ENCODE data around the gene WHRN.

Gene WHRN

GRCh38 chr9:114469091-114469853 is 36.0 kb downstream of the WHRN start:
- no peak for DNase-seq

- no peak for DNase-seq
These were observed 37.4 kb downstream of the WHRN start for GRCh38 chr9:114467910-114468309.

GRCh38 chr9:114467226-114467750 is 38.0 kb downstream of the WHRN start:
- no peak for DNase-seq

- no peak for DNase-seq
These were observed 39.1 kb downstream of the WHRN start for GRCh38 chr9:114465906-114466900.

- DNase-seq = no peak
These were observed 39.9 kb downstream of the WHRN start for GRCh38 chr9:114465417-114465816.

- DNase-seq = no peak
These were observed 40.8 kb downstream of the WHRN start for GRCh38 chr9:114464281-114465051.

GRCh38 chr9:114462791-114463190 is 42.5 kb downstream of the WHRN start:
- DNase-seq = no peak

- no peak for DNase-seq
These were observed 43.8 kb downstream of the WHRN start for GRCh38 chr9:114461468-114461867.

GRCh38 chr9:114460513-114461199 is 44.6 kb downstream of the WHRN start:
- no peak for DNase-seq

- DNase-seq = no peak
These were observed 45.8 kb downstream of the WHRN start for GRCh38 chr9:114459464-114459863.

- DNase-seq = no peak
These were observed 48.3 kb downstream of the WHRN start for GRCh38 chr9:114456929-114457328.

GRCh38 chr9:114454652-114455051 is 50.6 kb downstream of the WHRN start:
- no peak for DNase-seq

- peak; percentile 22 for DNase-seq
These were observed 52.8 kb downstream of the WHRN start for GRCh38 chr9:114452219-114453165.

- no peak for DNase-seq
These were observed 53.6 kb downstream of the WHRN start for GRCh38 chr9:114451707-114452031.

- DNase-seq = no peak
These were observed 54.2 kb downstream of the WHRN start for GRCh38 chr9:114450833-114451706.

- DNase-seq = no peak
These were observed 55.1 kb downstream of the WHRN start for GRCh38 chr9:114450181-114450580.

- DNase-seq = no peak
These were observed 56.0 kb downstream of the WHRN start for GRCh38 chr9:114449236-114449635.

- DNase-seq = no peak
These were observed 56.6 kb downstream of the WHRN start for GRCh38 chr9:114448706-114449105.

GRCh38 chr9:114446672-114447450 is 58.4 kb downstream of the WHRN start:
- no peak for DNase-seq
